ENCODE data around the gene FOXD4. TPM values are rescaled to one million over a fixed set of nuclear protein-coding genes. Genes with fewer than 3 reads are reported as not detected.
"Not testable (repeated sequence)": the region's sequence is repeated elsewhere in the genome, so short reads cannot be mapped to it uniquely, and the experiment has no call there.

Gene FOXD4
- total RNA-seq, 1 experiment from 2014 or later, result 2.8 TPM

DNA sequence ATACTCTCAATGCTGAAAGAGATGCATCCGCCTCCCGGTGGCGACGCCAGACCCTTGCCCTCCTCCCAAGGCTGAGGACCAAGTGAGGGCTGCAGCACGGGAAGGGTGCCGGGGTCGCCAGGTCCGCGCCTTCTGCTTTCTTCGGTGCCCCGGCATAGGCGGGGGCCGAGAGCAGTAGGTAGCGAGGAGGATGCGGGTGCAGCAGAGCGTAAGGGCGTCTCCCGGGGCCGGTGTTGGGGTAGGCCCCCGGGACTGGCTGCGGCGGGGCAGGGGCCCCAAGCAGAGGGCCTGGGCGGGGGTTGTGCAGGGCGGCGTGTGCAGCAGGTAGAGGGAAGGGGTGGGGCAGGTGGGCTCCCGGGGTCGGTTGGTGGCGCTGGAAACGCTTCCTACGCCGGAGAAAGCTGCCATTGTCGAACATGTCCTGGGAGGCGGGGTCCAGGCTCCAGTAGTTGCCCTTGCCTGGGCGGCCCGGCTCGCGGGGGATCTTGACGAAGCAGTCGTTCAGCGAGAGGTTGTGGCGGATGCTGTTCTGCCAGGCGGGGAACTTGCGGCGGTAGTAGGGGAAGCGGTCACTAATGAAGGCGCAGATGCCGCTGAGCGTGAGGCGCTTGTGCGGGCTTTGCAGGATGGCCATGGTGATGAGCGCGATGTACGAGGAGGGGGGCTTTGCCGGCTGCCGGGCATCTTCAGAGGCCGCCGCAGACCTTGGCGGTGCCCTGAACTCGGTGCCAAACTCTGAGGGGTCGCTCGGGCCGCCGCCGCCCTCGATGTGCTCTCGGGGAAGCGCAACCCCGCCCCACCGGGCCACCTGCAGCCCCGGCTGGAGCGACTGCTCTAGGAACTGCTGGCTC lies 848 bp downstream of the FOXD4 start:
- H3K4me1 ChIP-seq (ENCODE audit: control insufficient read depth in 1 of 2, insufficient read depth in 2 of 2, low read length in 2 of 2); H3K9me2 ChIP-seq (ENCODE audit: insufficient read depth); CTCF ChIA-PET; H3K4me2 ChIP-seq (ENCODE audit: low read length); DNase-seq (ENCODE audit: low read depth, low spot score); intact Hi-C loops (cut with micrococcal nuclease); H2AFZ ChIP-seq (ENCODE audit: low read depth, low read length, poor library complexity, severe bottlenecking); H3K36me3 ChIP-seq (ENCODE audit: control insufficient read depth in 1 of 2, insufficient read depth in 2 of 2, low read length in 2 of 2); BruUV-seq (replicated peaks); H4K20me1 ChIP-seq (ENCODE audit: insufficient read depth); H3K27ac ChIP-seq (ENCODE audit: low read depth, low read length); H3K27me3 ChIP-seq (ENCODE audit: insufficient read depth, low read length); ATAC-seq; H3K4me3 ChIP-seq (replicated peaks in 1 of 2; ENCODE audit: low read depth in 1 of 2, low read length in 2 of 2); POLR2A ChIA-PET; H3K9ac ChIP-seq (ENCODE audit: low read length); RAD21 ChIA-PET (ENCODE audit: low non-redundant PET in 1 of 2, low total read pairs in 2 of 2, uncharacterized antibody in 2 of 2, unreplicated experiment in 2 of 2); H3K9me3 ChIP-seq (ENCODE audit: control insufficient read depth in 1 of 2, insufficient read depth in 1 of 2, low read depth in 1 of 2, low read length in 2 of 2); H3K79me2 ChIP-seq (ENCODE audit: insufficient read depth, low read length): not testable (repeated sequence)

DNA sequence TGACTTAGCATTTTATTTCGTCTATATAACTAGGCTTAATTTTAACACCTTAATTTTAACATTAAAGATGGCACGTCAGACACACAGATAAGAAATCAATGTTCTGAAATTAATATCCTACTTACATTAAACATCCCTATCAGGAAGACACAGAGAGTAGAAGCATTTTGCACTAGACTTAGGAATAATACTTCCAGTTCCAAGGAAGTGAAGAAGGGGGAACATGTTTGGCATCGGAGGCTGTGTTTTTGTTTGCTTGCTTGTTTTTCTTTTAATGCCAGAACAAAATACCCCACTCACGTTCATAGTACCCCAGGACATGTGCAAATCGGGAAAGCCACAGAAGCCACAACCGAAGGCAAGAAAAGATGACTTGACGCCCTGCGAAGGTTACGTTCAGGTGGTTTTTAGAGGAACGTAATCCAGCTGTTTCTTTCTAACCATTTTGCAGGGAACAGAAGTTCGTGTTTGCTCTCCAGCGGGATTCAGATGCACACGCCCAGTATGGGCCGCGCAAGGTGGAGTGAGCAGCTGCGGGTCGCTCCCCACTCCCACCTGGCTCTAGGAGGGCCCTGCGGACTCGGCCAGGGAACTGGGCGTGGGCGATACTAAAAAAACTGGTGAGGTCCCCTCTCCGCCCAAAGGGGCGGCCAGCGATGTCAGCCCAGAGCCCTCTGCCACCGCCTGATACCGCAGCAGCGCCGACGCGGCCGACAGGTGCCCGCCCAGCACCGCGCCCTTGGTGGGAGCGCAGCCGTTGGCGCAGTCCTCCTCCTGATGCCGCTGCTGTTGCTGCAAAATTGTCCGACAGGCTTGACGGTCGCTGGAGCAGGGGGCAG lies 1.8 kb downstream of the FOXD4 start:
- H3K9ac ChIP-seq (ENCODE audit: low read length); BruUV-seq (replicated peaks); H3K27ac ChIP-seq (ENCODE audit: low read depth, low read length); H2AFZ ChIP-seq (ENCODE audit: low read depth, low read length, poor library complexity, severe bottlenecking); ATAC-seq; RAD21 ChIA-PET (ENCODE audit: low non-redundant PET in 1 of 2, low total read pairs in 2 of 2, uncharacterized antibody in 2 of 2, unreplicated experiment in 2 of 2); H3K79me2 ChIP-seq (ENCODE audit: insufficient read depth, low read length); H3K9me3 ChIP-seq (ENCODE audit: control insufficient read depth in 1 of 2, insufficient read depth in 1 of 2, low read depth in 1 of 2, low read length in 2 of 2); DNase-seq (ENCODE audit: low read depth, low spot score); intact Hi-C loops (cut with micrococcal nuclease); H3K4me2 ChIP-seq (ENCODE audit: low read length); H3K36me3 ChIP-seq (ENCODE audit: control insufficient read depth in 1 of 2, insufficient read depth in 2 of 2, low read length in 2 of 2); H3K9me2 ChIP-seq (ENCODE audit: insufficient read depth); H4K20me1 ChIP-seq (ENCODE audit: insufficient read depth); H3K4me3 ChIP-seq (replicated peaks in 1 of 2; ENCODE audit: low read depth in 1 of 2, low read length in 2 of 2); POLR2A ChIA-PET; H3K27me3 ChIP-seq (ENCODE audit: insufficient read depth, low read length); H3K4me1 ChIP-seq (ENCODE audit: control insufficient read depth in 1 of 2, insufficient read depth in 2 of 2, low read length in 2 of 2); CTCF ChIA-PET: not testable (repeated sequence)

DNA sequence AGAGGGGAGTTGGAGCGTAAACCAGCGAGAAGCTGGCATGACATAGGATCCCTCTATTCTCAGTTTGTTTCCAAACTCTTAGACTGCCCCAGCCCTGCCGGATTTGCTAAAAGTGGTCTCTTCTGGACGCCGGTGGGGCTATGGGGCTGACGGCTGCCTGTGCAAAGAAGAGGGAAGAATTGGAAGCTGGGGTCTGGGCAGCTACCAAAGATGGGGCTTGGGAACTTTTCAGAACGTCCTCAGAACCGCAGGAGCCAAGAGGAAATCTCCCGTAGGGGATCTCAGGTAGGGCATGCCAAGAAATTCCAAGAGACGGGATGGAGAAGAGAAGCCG lies 3.1 kb downstream of the FOXD4 start:
- CTCF ChIA-PET; DNase-seq (ENCODE audit: low read depth, low spot score); ATAC-seq; H2AFZ ChIP-seq (ENCODE audit: low read depth, low read length, poor library complexity, severe bottlenecking); H3K9me3 ChIP-seq (ENCODE audit: control insufficient read depth in 1 of 2, insufficient read depth in 1 of 2, low read depth in 1 of 2, low read length in 2 of 2); POLR2A ChIA-PET; BruUV-seq (replicated peaks); H3K9me2 ChIP-seq (ENCODE audit: insufficient read depth); H3K4me3 ChIP-seq (replicated peaks in 1 of 2; ENCODE audit: low read depth in 1 of 2, low read length in 2 of 2); H3K27me3 ChIP-seq (ENCODE audit: insufficient read depth, low read length); H3K79me2 ChIP-seq (ENCODE audit: insufficient read depth, low read length); RAD21 ChIA-PET (ENCODE audit: low non-redundant PET in 1 of 2, low total read pairs in 2 of 2, uncharacterized antibody in 2 of 2, unreplicated experiment in 2 of 2); H3K4me2 ChIP-seq (ENCODE audit: low read length); H3K36me3 ChIP-seq (ENCODE audit: control insufficient read depth in 1 of 2, insufficient read depth in 2 of 2, low read length in 2 of 2); H4K20me1 ChIP-seq (ENCODE audit: insufficient read depth); H3K4me1 ChIP-seq (ENCODE audit: control insufficient read depth in 1 of 2, insufficient read depth in 2 of 2, low read length in 2 of 2); intact Hi-C loops (cut with micrococcal nuclease); H3K27ac ChIP-seq (ENCODE audit: low read depth, low read length); H3K9ac ChIP-seq (ENCODE audit: low read length): not testable (repeated sequence)

DNA sequence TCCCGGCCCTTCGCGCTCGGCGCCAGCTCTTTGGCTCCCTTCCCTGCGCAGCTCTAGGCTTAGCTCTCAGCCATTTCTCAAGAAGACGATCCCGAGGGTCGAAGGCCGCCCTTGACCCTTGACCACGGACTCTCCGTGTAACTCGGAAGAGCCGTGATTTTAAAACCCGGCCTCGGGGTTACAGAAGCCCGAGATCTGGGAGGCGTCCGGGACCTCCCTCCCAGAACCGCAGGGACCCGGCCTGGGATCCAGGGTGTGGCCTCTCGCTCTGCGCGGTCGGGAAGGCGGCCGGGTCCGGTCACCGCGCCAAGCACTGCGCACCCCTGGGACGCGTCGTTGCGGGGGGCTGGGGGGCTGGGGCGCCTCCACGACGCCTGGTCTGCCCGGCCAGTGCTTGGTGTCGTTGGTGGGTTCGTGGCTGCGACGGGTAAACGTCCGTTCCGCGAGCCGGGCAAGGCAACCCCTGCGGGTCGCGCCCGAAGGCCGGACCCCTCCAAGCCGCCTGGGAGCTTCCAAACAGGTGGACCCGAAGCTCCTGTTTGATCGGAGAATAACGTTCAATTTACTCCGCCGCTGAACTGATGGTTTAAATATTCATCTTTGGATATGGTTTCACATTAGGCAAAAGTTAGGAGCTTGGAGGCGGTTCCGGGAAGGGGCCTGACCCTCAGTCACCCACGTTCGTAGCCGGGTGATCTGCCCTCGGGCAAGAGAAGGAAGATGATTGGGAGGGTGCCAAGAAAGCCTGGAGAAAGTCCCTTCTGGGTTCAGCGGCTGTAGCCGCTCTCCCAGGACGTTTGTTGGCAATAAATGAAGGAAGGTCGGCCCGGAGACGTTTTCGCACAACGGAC lies 3.7 kb downstream of the FOXD4 start:
- H3K9ac ChIP-seq (ENCODE audit: low read length); H3K4me3 ChIP-seq (replicated peaks in 1 of 2; ENCODE audit: low read depth in 1 of 2, low read length in 2 of 2); intact Hi-C loops (cut with micrococcal nuclease); H3K9me2 ChIP-seq (ENCODE audit: insufficient read depth); DNase-seq (ENCODE audit: low read depth, low spot score); H3K79me2 ChIP-seq (ENCODE audit: insufficient read depth, low read length); H3K27ac ChIP-seq (ENCODE audit: low read depth, low read length); CTCF ChIA-PET; POLR2A ChIA-PET; H3K27me3 ChIP-seq (ENCODE audit: insufficient read depth, low read length); RAD21 ChIA-PET (ENCODE audit: low non-redundant PET in 1 of 2, low total read pairs in 2 of 2, uncharacterized antibody in 2 of 2, unreplicated experiment in 2 of 2); ATAC-seq; H3K9me3 ChIP-seq (ENCODE audit: control insufficient read depth in 1 of 2, insufficient read depth in 1 of 2, low read depth in 1 of 2, low read length in 2 of 2); H4K20me1 ChIP-seq (ENCODE audit: insufficient read depth); H3K36me3 ChIP-seq (ENCODE audit: control insufficient read depth in 1 of 2, insufficient read depth in 2 of 2, low read length in 2 of 2); H3K4me1 ChIP-seq (ENCODE audit: control insufficient read depth in 1 of 2, insufficient read depth in 2 of 2, low read length in 2 of 2); H2AFZ ChIP-seq (ENCODE audit: low read depth, low read length, poor library complexity, severe bottlenecking); H3K4me2 ChIP-seq (ENCODE audit: low read length); BruUV-seq (replicated peaks): not testable (repeated sequence)

Data from HCT116 (cell line).